GM13976 (cell line): ENCODE results near the gene CBFA2T3.

Source experiments
- DNase-seq: peaks from one replicate; pipeline ENCODE4 v3.0.0; 2012; ENCODE audit warnings: low spot score
- in situ Hi-C: fragments of 300-500 bp; cut with MboI; formaldehyde crosslinking; loops from one replicate; pipeline ENCODE4 v1.12.0; 2022; ENCODE audit warnings: low sequenced_read_pairs, mixed read lengths, inconsistent platforms; ENCODE audit not compliant: unreplicated experiment
- TF ChIP-seq, protein P1 (sequence below): IDR thresholded peaks from 2 replicates; pipeline ENCODE4 v1.5.1; 2012; ENCODE audit warnings: borderline replicate concordance, mild to moderate bottlenecking; ENCODE audit not compliant: insufficient read depth; ENCODE audit errors: extremely low read depth, missing control alignments, control extremely low read depth

Gene CBFA2T3

GRCh38 chr16:88842308-88842756 is 134.7 kb downstream of the CBFA2T3 start:
- TF ChIP-seq, protein P1, sequence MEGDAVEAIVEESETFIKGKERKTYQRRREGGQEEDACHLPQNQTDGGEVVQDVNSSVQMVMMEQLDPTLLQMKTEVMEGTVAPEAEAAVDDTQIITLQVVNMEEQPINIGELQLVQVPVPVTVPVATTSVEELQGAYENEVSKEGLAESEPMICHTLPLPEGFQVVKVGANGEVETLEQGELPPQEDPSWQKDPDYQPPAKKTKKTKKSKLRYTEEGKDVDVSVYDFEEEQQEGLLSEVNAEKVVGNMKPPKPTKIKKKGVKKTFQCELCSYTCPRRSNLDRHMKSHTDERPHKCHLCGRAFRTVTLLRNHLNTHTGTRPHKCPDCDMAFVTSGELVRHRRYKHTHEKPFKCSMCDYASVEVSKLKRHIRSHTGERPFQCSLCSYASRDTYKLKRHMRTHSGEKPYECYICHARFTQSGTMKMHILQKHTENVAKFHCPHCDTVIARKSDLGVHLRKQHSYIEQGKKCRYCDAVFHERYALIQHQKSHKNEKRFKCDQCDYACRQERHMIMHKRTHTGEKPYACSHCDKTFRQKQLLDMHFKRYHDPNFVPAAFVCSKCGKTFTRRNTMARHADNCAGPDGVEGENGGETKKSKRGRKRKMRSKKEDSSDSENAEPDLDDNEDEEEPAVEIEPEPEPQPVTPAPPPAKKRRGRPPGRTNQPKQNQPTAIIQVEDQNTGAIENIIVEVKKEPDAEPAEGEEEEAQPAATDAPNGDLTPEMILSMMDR, result no peak
- in situ Hi-C loops, result no loop called here
- DNase-seq, result no peak

DNA sequence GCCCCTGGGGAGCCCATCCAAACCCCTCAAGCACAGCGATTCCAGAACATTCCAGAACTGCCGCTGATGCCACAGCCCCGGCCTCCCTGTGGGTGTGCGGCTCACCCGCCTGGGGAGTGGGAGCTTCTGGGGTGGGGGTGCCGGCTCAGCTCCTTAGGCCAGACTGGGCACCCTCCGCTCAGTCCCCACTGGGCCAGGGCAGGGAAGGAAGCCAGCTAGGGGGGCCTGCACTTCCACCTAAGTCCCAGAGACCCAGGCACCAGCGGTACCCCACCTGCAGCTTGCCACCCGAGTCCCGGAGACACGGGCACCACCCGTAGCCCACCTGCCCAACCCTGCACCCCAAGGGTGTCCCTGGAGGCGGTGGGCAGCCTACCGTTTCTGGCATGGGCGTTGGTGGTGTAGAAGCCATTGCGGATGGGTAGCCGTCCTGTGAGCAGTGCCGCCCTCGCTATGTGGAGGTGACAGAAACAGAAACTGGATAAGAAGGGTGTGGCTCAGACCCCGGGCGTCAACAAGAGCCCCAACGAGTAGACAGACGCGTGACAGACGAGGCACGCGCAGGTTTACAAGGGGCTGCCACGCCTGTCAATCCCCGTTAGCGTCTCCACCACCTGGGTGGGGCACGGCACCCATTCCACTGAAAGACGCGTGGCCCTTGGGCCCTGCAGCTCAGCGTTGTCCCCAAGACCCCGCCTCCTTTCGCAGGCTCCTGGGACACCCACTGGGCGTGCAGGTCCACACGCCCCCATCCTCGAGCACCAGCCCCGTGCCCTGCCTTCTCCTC is 135.3 kb downstream of the CBFA2T3 start:
- TF ChIP-seq, protein P1, result no peak
- no peak for DNase-seq
- in situ Hi-C loops, result no loop called here

- in situ Hi-C loops, result no loop called here
- DNase-seq, result no peak
- TF ChIP-seq, protein P1, result no peak
Observed at GRCh38 chr16:88840600-88841215, 136.3 kb downstream of the CBFA2T3 start.

DNA sequence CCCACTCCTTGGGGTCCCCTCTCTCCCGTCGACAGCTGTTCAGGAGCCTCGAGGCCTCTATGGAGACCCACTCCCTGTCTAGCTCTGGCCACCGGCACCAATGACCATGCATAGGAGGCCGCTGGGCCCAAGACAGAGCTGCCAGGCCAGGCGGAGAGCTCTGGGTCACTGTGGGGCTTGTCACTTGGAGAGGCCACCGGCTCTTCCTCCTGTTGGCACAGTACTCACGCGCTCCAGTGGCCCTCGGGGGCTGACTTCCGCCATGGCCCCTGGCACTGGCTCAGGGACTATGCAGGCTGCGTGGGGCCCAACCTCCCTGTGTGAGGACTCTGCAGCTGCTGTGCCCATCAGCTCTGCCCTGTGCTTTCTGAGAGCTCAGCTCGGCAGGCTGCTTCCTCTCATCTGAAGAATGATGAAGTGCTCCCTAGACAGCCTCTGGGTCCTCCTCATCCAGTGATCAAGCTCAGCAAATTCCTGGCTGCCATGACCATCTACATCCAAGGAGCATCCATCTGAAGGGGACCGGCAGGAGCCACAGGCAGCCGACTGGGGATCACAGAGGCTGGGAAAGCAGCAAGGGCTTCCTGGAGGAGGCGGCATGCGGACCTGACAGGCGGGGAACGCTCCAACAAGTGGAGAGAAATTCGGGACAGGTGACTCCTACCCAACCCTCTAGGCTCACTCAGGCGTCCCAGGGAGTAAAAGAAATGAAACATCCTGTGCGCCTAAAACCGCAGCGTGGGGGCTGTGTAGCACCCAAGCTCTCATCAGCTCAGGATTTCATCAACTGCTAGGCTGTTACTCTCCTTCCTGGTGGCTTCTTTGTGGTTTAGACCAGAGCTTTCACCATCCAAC is 137.0 kb downstream of the CBFA2T3 start:
- TF ChIP-seq, protein P1, result no peak
- in situ Hi-C loops, result no loop called here
- no peak for DNase-seq

GRCh38 chr16:88839026-88839529 is 137.9 kb downstream of the CBFA2T3 start:
- DNase-seq, result no peak
- in situ Hi-C loops, result no loop called here

More at GRCh38 chr16:88839026-88839529, 137.9 kb downstream of the CBFA2T3 start:
- TF ChIP-seq, protein P1, result no peak
